SK-N-SH (cell line): ENCODE measurements around the gene ATP8A2. TPM values are rescaled to one million over a fixed set of nuclear protein-coding genes. Genes with fewer than 3 reads are reported as not detected.

Experiments
- CTCF ChIA-PET: fragments of 300-600, 350-600 bp; formaldehyde crosslinking; extraction: SDS; loops from one replicate; lab custom pipeline; 2021; lab: Yijun Ruan, JAX
- POLR2A ChIA-PET: fragments of 350-600 bp; sonication (Branson Sonifier 250); formaldehyde crosslinking; extraction: SDS; loops from one replicate; lab custom pipeline; 2020; ENCODE audit warnings: antibody characterized with exemption, inconsistent platforms; lab: Yijun Ruan, JAX
- DNase-seq: peaks from one replicate; pipeline ENCODE4 v3.0.0; 2012
- H2AFZ ChIP-seq: fragments of 200-600 bp; sonication (generic); 2 replicates; pipeline ENCODE4 v1.8.1; 2016; ENCODE audit warnings: antibody characterized with exemption, mild to moderate bottlenecking, low read depth
- H3F3A ChIP-seq: fragments of 200-600 bp; sonication (generic); replicated peaks from 2 replicates; pipeline ENCODE3; 2016; ENCODE audit warnings: antibody characterized with exemption, mild to moderate bottlenecking; ENCODE audit not compliant: insufficient read depth
- H3K27ac ChIP-seq, 2 experiments: fragments of 200-500 bp in 1 of 2; fragments of 200-600 bp in 1 of 2; sonication (Bioruptor generic) in 1 of 2; sonication (generic), shearing (Covaris generic) in 1 of 2; 2 replicates each; pipeline versions ENCODE4 v1.5.1 to v1.6.1; 2014 to 2016; ENCODE audit warnings: low read depth in 2 of 2, inconsistent platforms in 1 of 2, low read length in 1 of 2, mild to moderate bottlenecking in 1 of 2, mixed read lengths in 1 of 2
- H3K27me3 ChIP-seq: fragments of 200-600 bp; sonication (generic), shearing (Covaris generic); 2 replicates; pipeline ENCODE4 v1.6.1; 2016; ENCODE audit warnings: mixed run types; ENCODE audit not compliant: insufficient read depth
- H3K36me3 ChIP-seq, 2 experiments: fragments of 200-500 bp in 1 of 2; fragments of 200-600 bp in 1 of 2; sonication (Bioruptor generic) in 1 of 2; sonication (generic) in 1 of 2; replicated peaks in 1 of 2; 2 replicates each; pipeline versions ENCODE3 to v1.5.1; 2014 to 2016; ENCODE audit warnings: low read length in 1 of 2, mild to moderate bottlenecking in 1 of 2; ENCODE audit not compliant: insufficient read depth in 2 of 2, control insufficient read depth in 1 of 2
- H3K4me1 ChIP-seq, 2 experiments: fragments of 200-500 bp in 1 of 2; fragments of 200-600 bp in 1 of 2; sonication (Bioruptor generic) in 1 of 2; sonication (generic), shearing (Covaris generic) in 1 of 2; 2 replicates each; pipeline versions ENCODE4 v1.5.1 to v1.6.1; 2014 to 2016; ENCODE audit warnings: low read depth in 1 of 2, low read length in 1 of 2, mixed run types in 1 of 2; ENCODE audit not compliant: insufficient read depth in 2 of 2, control insufficient read depth in 1 of 2
- H3K4me2 ChIP-seq: fragments of 200-600 bp; sonication (generic), shearing (Covaris generic); 2 replicates; pipeline ENCODE4 v1.6.1; 2017; ENCODE audit warnings: mixed run types
- H3K4me3 ChIP-seq, 2 experiments: fragments of 200-500 bp in 1 of 2; fragments of 200-600 bp in 1 of 2; sonication (Bioruptor generic) in 1 of 2; sonication (generic), shearing (Covaris generic) in 1 of 2; 2 replicates each; pipeline versions ENCODE4 v1.5.1 to v1.8.1; 2014 to 2016; ENCODE audit warnings: low read depth in 2 of 2, inconsistent platforms in 1 of 2, low read length in 1 of 2, mild to moderate bottlenecking in 1 of 2, mixed read lengths in 1 of 2, moderate library complexity in 1 of 2
- H3K79me2 ChIP-seq: fragments of 200-600 bp; sonication (generic); 2 replicates; pipeline ENCODE4 v1.8.1; 2017; ENCODE audit warnings: mild to moderate bottlenecking; ENCODE audit not compliant: insufficient read depth
- H3K9ac ChIP-seq: fragments of 200-600 bp; sonication (generic); 2 replicates; pipeline ENCODE4 v1.6.1; 2017; ENCODE audit warnings: mixed run types
- H3K9me2 ChIP-seq: fragments of 200-600 bp; sonication (generic); 2 replicates; pipeline ENCODE4 v1.6.1; 2017; ENCODE audit warnings: mixed run types
- H3K9me3 ChIP-seq: fragments of 200-600 bp; sonication (generic); 2 replicates; pipeline ENCODE4 v1.6.1; 2017; ENCODE audit warnings: mixed run types, mild to moderate bottlenecking, moderate library complexity
- H4K20me1 ChIP-seq: fragments of 200-600 bp; sonication (generic); 2 replicates; pipeline ENCODE4 v1.6.1; 2017; ENCODE audit warnings: mild to moderate bottlenecking, mixed run types; ENCODE audit not compliant: insufficient read depth
- FOSL2 ChIP-seq: IDR thresholded peaks from 2 replicates; pipeline ENCODE4 v1.4.0; 2012; ENCODE audit warnings: low read depth, mild to moderate bottlenecking, moderate library complexity, borderline replicate concordance
- FOXJ3 ChIP-seq: sonication (generic); formaldehyde crosslinking; IDR thresholded peaks from 2 replicates; pipeline ENCODE4 v1.5.1; 2020; ENCODE audit warnings: mild to moderate bottlenecking, missing genetic modification reagents
- FOXM1 ChIP-seq: IDR thresholded peaks from 2 replicates; pipeline ENCODE4 v1.4.0; 2012; ENCODE audit warnings: low read depth, mild to moderate bottlenecking
- GATA2 ChIP-seq: sonication (generic); formaldehyde crosslinking; IDR thresholded peaks from 2 replicates; pipeline ENCODE4 v1.5.0; 2020; ENCODE audit warnings: mild to moderate bottlenecking, missing genetic modification reagents
- MEF2A ChIP-seq: IDR thresholded peaks from 2 replicates; pipeline ENCODE4 v1.4.0; 2012; ENCODE audit warnings: low read depth, borderline replicate concordance
- NRF1 ChIP-seq: IDR thresholded peaks from 2 replicates; pipeline ENCODE4 v1.6.1; 2012; ENCODE audit warnings: low read depth, mild to moderate bottlenecking, low read length
- RCOR1 ChIP-seq: fragments of 150-350 bp; IDR thresholded peaks from 2 replicates; pipeline ENCODE4 v1.6.1; 2017; ENCODE audit warnings: antibody characterized with exemption, low read length
- RXRA ChIP-seq: IDR thresholded peaks from 2 replicates; pipeline ENCODE4 v1.4.0; 2012; ENCODE audit warnings: low read depth, mild to moderate bottlenecking, borderline replicate concordance
- SMC3 ChIP-seq: IDR thresholded peaks from 2 replicates; pipeline ENCODE4 v1.6.1; 2012; ENCODE audit warnings: low read depth, low read length, improper control_type of control experiment
- TAF1 ChIP-seq: IDR thresholded peaks from 2 replicates; pipeline ENCODE4 v1.6.1; 2012; ENCODE audit warnings: low read depth, mild to moderate bottlenecking, low read length, moderate library complexity, borderline replicate concordance
- YY1 ChIP-seq: IDR thresholded peaks from 2 replicates; pipeline ENCODE4 v1.4.0; 2012; ENCODE audit warnings: low read depth, mild to moderate bottlenecking
- WGBS: methylation state at CpG from one replicate; pipeline ENCODE4 v1.1.6; 2017; ENCODE audit warnings: low lambda C conversion rate; 5-methylcytosine and 5-hydroxymethylcytosine counted together
- polyA plus RNA-seq, 3 experiments: library from polyadenylated mRNA; depleted of rRNA; stranded (reverse); fragments of >200 nt; gene quantifications; 2 replicates each; pipeline ENCODE4 v1.2.3, GENCODE V29; 2012
- TF ChIP-seq, protein P1 (sequence below): fragments of 150-350 bp; IDR thresholded peaks from 2 replicates; pipeline ENCODE4 v1.6.1; 2017; ENCODE audit warnings: antibody characterized with exemption, low read length, low read depth, borderline replicate concordance
- TF ChIP-seq, protein P2 (sequence below): fragments of 200-600 bp; sonication (generic); IDR thresholded peaks from 2 replicates; pipeline ENCODE4 v1.6.1; 2017; ENCODE audit warnings: antibody characterized with exemption, mild to moderate bottlenecking, moderate library complexity
- TF ChIP-seq, protein P3 (sequence below): IDR thresholded peaks from 2 replicates; pipeline ENCODE4 v1.4.0; 2012; ENCODE audit warnings: low read depth, borderline replicate concordance

The ATP8A2 gene
- polyA plus RNA-seq, 1 of the 3 experiments (the other 2 are of a cell fraction) = 0.02 TPM

DNA sequence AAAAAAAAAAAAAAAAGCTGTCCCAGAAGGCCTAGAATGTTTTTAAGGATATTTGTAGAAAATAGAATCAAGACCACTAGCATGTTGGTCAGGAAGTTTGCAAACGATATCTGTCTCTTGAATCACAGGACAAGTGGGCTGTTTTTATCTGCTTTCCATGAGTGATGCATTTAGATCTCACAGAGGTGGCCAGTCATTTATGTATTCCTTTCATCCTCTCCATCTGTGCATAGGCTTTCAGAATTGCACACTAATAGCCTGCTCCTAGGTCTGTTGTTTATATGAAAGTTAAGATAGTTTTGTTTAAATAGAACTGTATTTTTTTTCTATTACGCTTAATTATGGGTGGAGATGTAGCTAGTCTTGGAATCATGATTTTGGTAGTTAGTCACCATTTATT, 390.5 kb downstream of the ATP8A2 start:
- Histone ChIP-seq H3K9ac (no peak overlapping the region), H3K4me2 (no peak overlapping the region), H3K27ac (no peak overlapping the region), H3K9me2 (no peaks in the 10 kb centered on the region), H2AFZ (no peak overlapping the region), H3K27me3 (no peaks in the 10 kb centered on the region), H3K9me3 (no peaks in the 10 kb centered on the region), H3K4me1 (no peaks in the 10 kb centered on the region), H3F3A (no peaks in the 10 kb centered on the region), H4K20me1 (no peaks in the 10 kb centered on the region), H3K36me3 (no peaks in the 10 kb centered on the region), H3K4me3 (no peak overlapping the region), H3K79me2 (no peaks in the 10 kb centered on the region)
- DNase-seq = no peak
- CTCF ChIA-PET = interaction anchor here (0.7 to 1.1 kb wide), 2 partner anchors 12 to 662 kb away, joined by 3 read pairs; no protein-coding TSS in a partner anchor
- POLR2A ChIA-PET = no interaction called here
- WGBS = 48% methylated on average over 2 of the region's 2 CpGs
- TF ChIP-seq TAF1 = no peak

DNA sequence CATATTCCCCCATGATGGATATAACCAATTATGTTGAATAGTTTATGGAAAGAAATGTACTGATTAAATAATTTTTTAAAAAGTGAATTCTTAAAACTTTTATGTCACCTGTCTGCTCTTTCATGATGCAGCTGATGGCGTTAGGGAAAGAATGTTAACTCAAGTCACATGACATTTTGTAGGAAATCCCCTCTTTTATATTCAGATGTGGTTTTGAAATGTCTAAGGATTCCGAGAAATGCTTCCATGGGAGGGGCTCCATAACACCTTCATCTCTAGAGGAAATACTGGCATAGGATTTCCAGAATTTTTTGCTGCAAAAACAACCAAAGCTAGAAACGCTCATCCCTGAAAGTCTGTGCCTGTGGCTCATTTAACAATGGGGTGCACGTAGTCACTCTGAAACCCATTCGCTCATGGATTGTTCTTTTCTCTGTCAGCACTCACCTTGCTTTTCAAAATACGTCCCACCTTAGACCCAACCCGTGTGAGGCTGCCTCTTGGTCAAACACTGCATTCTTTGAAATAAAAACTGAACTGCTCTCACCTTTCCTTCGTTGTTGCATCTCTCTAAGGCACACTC, 391.1 kb downstream of the ATP8A2 start:
- no peaks in the 10 kb centered on the region for H4K20me1 ChIP-seq
- H3K4me3 ChIP-seq = no peak overlapping the region
- no peaks in the 10 kb centered on the region for H3K9me3 ChIP-seq
- H3K27ac ChIP-seq = no peak overlapping the region
- H2AFZ ChIP-seq = no peak overlapping the region
- CTCF ChIA-PET = no interaction called here
- TF ChIP-seq MEF2A = no peak
- no peaks in the 10 kb centered on the region for H3K4me1 ChIP-seq
- no peaks in the 10 kb centered on the region for H3K27me3 ChIP-seq
- 24% methylated on average over 8 of the region's 8 CpGs for WGBS
- DNase-seq = no peak
- H3K9me2 ChIP-seq = no peaks in the 10 kb centered on the region
- H3K36me3 ChIP-seq = no peaks in the 10 kb centered on the region
- H3K9ac ChIP-seq = no peak overlapping the region
- H3F3A ChIP-seq = no peaks in the 10 kb centered on the region
- no peaks in the 10 kb centered on the region for H3K79me2 ChIP-seq
- H3K4me2 ChIP-seq = no peak overlapping the region
- POLR2A ChIA-PET = no interaction called here

DNA sequence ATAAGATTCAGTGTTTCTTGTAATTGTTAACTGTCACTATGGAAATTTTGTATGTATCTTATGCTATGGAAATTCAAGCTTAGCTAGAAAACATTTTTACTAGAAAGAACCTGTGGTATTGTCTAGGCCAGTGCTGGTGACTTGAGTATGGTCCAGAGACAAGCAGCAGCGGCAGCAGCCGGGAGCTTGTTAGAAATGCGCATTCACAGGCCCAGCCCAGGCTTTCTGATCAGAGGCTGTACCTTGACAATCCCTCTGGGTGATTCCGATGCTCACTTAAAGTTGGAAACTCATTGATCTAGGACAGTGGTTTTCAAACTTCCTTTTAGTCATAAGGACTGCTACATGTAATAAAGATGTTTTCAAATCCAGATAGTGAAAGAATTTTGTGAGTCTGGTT, 392.6 kb downstream of the ATP8A2 start:
- no peak for TF ChIP-seq GATA2 (CRISPR knock-in tag)
- TF ChIP-seq SMC3 = no peak
- TF ChIP-seq YY1 = no peak
- Histone ChIP-seq H3K27ac (no peak overlapping the region), H4K20me1 (no peaks in the 10 kb centered on the region), H3K79me2 (no peaks in the 10 kb centered on the region), H3K9me3 (no peaks in the 10 kb centered on the region), H3K9me2 (no peaks in the 10 kb centered on the region), H3K27me3 (no peaks in the 10 kb centered on the region), H3K4me3 (no peak overlapping the region), H3F3A (no peaks in the 10 kb centered on the region), H3K9ac (no peak overlapping the region), H2AFZ (no peak overlapping the region), H3K4me1 (no peaks in the 10 kb centered on the region), H3K4me2 (no peak overlapping the region), H3K36me3 (no peaks in the 10 kb centered on the region)
- 41% methylated on average over 4 of the region's 4 CpGs for WGBS
- no peak for DNase-seq
- CTCF ChIA-PET = no interaction called here
- POLR2A ChIA-PET = no interaction called here

DNA sequence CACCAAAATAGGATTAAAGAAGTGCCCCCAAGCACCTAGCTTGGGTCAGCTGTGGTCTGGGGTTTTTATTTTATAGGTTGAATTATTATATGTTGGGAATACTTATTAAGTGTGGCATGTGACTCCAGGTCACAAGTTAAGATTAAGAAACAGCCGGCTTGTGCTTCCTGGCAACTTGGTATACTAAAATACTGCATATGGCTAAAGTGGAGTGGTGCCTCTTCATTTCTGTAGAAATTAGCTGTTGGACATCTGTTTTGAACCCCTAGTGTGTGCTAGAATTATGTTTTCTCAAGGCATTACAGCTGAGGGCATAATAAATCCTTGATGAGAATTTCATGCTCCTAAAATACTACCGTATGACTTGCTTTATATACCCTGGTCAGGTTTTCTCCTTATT, 393.5 kb downstream of the ATP8A2 start:
- no peaks in the 10 kb centered on the region for H3K27me3 ChIP-seq
- no peak overlapping the region for H3K27ac ChIP-seq
- no peaks in the 10 kb centered on the region for H3K79me2 ChIP-seq
- WGBS = 70% methylated on average over 2 of the region's 2 CpGs
- H3K4me3 ChIP-seq = no peak overlapping the region
- H4K20me1 ChIP-seq = no peaks in the 10 kb centered on the region
- no peaks in the 10 kb centered on the region for H3F3A ChIP-seq
- no peaks in the 10 kb centered on the region for H3K9me3 ChIP-seq
- H2AFZ ChIP-seq = no peak overlapping the region
- POLR2A ChIA-PET = no interaction called here
- DNase-seq = no peak
- no peak overlapping the region for H3K9ac ChIP-seq
- H3K36me3 ChIP-seq = no peaks in the 10 kb centered on the region
- no peak overlapping the region for H3K4me2 ChIP-seq
- H3K4me1 ChIP-seq = no peaks in the 10 kb centered on the region
- no peaks in the 10 kb centered on the region for H3K9me2 ChIP-seq
- CTCF ChIA-PET = no interaction called here
- TF ChIP-seq, protein P1, sequence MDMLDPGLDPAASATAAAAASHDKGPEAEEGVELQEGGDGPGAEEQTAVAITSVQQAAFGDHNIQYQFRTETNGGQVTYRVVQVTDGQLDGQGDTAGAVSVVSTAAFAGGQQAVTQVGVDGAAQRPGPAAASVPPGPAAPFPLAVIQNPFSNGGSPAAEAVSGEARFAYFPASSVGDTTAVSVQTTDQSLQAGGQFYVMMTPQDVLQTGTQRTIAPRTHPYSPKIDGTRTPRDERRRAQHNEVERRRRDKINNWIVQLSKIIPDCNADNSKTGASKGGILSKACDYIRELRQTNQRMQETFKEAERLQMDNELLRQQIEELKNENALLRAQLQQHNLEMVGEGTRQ = no peak
- TF ChIP-seq RCOR1 = no peak
- no peak for TF ChIP-seq NRF1
- TF ChIP-seq, protein P2, sequence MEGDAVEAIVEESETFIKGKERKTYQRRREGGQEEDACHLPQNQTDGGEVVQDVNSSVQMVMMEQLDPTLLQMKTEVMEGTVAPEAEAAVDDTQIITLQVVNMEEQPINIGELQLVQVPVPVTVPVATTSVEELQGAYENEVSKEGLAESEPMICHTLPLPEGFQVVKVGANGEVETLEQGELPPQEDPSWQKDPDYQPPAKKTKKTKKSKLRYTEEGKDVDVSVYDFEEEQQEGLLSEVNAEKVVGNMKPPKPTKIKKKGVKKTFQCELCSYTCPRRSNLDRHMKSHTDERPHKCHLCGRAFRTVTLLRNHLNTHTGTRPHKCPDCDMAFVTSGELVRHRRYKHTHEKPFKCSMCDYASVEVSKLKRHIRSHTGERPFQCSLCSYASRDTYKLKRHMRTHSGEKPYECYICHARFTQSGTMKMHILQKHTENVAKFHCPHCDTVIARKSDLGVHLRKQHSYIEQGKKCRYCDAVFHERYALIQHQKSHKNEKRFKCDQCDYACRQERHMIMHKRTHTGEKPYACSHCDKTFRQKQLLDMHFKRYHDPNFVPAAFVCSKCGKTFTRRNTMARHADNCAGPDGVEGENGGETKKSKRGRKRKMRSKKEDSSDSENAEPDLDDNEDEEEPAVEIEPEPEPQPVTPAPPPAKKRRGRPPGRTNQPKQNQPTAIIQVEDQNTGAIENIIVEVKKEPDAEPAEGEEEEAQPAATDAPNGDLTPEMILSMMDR = no peak
- TF ChIP-seq FOXJ3 (CRISPR knock-in tag) = no peak
- TF ChIP-seq, protein P3, sequence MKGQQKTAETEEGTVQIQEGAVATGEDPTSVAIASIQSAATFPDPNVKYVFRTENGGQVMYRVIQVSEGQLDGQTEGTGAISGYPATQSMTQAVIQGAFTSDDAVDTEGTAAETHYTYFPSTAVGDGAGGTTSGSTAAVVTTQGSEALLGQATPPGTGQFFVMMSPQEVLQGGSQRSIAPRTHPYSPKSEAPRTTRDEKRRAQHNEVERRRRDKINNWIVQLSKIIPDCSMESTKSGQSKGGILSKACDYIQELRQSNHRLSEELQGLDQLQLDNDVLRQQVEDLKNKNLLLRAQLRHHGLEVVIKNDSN = no peak
- no peak for TF ChIP-seq GATA2 (CRISPR knock-in tag)
- TF ChIP-seq FOSL2 = no peak
- TF ChIP-seq RXRA = no peak
- no peak for TF ChIP-seq FOXM1
